ENCODE measurements around the gene ZFYVE28. TPM values are rescaled to one million over a fixed set of nuclear protein-coding genes. Genes with fewer than 3 reads are reported as not detected.

Gene ZFYVE28
- total and polyA plus RNA-seq, 7 donors, result 1.7 to 7.7 (median 3.4) TPM

DNA sequence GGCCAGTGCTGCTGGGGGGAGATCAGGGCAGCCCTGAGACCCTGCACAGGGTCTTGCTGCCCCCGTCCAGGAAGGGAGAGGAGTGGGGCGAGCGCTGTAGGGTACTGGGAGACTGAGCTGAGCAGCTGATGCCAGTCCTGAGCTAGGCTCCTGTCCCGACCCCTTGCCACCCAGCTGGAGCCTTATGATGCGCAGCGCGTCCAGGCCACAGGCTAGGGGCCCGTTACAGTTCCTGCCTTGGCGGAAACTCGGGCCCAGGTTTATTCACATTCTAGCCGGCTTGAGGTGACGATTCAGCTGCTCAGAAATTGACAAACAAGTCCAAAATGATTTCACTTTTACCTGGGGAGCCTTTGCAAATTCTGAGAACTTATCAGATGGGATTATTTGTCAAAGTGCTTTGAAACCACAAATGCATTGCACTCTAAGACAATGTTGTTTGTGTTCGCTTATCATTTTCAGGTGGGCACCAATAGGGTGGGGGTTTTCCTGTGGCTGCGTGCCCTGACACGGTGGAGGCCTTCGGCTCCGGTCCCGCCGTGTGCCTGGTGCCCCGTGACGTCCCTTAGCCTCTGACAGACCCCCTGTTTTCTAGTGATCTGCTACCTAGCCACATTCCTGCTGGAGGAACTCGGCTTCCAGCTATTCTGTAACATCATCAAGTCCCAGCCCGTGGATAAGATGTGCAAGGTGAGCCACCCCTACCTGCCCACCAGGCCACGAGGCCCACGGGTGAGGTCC, 19.2 kb upstream of the ZFYVE28 start:
- no peaks in the 10 kb centered on the region for H3K27me3 ChIP-seq (ENCODE audit: insufficient read depth in 3 of 3, low read length in 2 of 3)
- no peak overlapping the region for H3K27ac ChIP-seq
- H3K36me3 ChIP-seq (ENCODE audit: insufficient read depth in 1 of 2, low read depth in 1 of 2), result no peaks in the 10 kb centered on the region
- H3K9me3 ChIP-seq, result no peaks in the 10 kb centered on the region
- ATAC-seq, result no peak
- intact Hi-C loops (cut with DNase I), result no loop called here
- TF ChIP-seq, protein P1, sequence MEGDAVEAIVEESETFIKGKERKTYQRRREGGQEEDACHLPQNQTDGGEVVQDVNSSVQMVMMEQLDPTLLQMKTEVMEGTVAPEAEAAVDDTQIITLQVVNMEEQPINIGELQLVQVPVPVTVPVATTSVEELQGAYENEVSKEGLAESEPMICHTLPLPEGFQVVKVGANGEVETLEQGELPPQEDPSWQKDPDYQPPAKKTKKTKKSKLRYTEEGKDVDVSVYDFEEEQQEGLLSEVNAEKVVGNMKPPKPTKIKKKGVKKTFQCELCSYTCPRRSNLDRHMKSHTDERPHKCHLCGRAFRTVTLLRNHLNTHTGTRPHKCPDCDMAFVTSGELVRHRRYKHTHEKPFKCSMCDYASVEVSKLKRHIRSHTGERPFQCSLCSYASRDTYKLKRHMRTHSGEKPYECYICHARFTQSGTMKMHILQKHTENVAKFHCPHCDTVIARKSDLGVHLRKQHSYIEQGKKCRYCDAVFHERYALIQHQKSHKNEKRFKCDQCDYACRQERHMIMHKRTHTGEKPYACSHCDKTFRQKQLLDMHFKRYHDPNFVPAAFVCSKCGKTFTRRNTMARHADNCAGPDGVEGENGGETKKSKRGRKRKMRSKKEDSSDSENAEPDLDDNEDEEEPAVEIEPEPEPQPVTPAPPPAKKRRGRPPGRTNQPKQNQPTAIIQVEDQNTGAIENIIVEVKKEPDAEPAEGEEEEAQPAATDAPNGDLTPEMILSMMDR (IDR thresholded peaks at IDR 0.05), result no peak
- 86 to 91% (median 88%) methylated on average over 23 to 25 of the region's 25 CpGs for WGBS, 3 donors
- DNase-seq, result no peak
- no peak overlapping the region for H3K4me3 ChIP-seq
- H3K4me1 ChIP-seq, result peaks cover 15% of the 10 kb centered on the region

DNA sequence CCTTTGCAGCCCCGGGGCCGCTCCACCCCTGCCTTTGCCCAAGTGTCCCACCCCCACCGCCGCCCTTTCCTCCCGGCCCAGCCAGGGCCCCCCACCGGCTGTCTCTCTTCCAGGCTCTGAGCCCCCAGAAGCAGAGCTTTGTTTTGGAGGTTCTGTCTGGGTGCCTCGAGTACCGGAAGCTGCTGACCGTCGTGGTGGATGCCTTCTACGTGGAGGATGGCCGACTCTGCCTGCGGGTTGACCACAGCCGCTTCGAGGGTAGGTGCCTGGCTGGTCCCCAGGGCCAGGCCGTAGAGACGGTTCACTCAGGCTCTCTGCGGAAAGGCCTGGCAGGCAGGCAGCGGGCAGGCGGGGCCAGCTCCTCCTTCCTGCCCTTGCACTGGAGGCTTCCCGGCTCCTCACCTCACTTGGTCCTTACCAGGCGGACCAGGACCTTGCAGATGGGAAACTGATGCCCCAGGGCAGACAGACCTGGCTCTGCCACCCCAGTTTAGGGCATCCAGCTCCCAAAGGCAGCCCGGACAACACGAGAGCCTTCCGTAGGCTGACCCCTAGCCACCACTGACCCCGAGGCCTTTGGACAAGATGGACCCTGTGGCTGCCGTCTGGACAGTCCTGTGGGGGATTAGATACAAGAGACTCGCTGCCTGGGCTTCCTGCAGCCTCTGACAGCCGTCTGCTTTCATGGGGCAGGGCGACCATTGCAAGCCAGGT, 18.5 kb upstream of the ZFYVE28 start:
- Histone ChIP-seq H3K27ac (no peak overlapping the region), H3K27me3 (ENCODE audit: insufficient read depth in 3 of 3, low read length in 2 of 3) (no peaks in the 10 kb centered on the region), H3K4me1 (peaks cover 19% of the 10 kb centered on the region), H3K4me3 (no peak overlapping the region), H3K36me3 (ENCODE audit: insufficient read depth in 1 of 2, low read depth in 1 of 2) (no peaks in the 10 kb centered on the region), H3K9me3 (no peaks in the 10 kb centered on the region)
- WGBS, 3 donors, result 71 to 82% (median 73%) methylated on average over 30 of the region's 30 CpGs
- ATAC-seq, result no peak
- DNase-seq, result no peak
- TF ChIP-seq, protein P1 (IDR thresholded peaks at IDR 0.05), result no peak
- intact Hi-C loops (cut with DNase I), result no loop called here

DNA sequence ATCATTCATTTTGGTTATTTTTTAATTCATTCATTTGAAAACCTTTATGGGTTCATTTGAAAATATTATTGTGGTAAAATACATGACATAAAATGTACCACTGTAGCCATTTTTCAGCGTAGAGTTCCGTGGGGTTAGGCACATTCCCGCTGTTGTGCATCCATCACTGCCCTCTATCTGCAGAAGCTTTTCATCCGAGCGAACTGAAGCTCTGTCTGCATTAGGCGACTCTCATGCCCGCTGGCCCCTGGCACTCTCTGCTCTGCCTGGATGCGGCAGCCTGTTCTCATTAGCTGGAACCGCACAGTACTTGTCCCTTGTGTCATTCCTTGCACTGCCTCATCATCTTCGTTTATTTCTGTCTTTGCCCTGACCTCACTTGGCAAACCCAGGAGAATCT, 17.9 kb upstream of the ZFYVE28 start:
- WGBS, 3 donors, result 21 to 35% (median 25%) methylated on average over 10 of the region's 10 CpGs
- H3K27me3 ChIP-seq (ENCODE audit: insufficient read depth in 3 of 3, low read length in 2 of 3), result no peaks in the 10 kb centered on the region
- no peak overlapping the region for H3K27ac ChIP-seq
- no peaks in the 10 kb centered on the region for H3K9me3 ChIP-seq
- H3K36me3 ChIP-seq (ENCODE audit: insufficient read depth in 1 of 2, low read depth in 1 of 2), result no peaks in the 10 kb centered on the region
- DNase-seq (no peak), ATAC-seq (peak; percentile 41 to 52 (median 50))
- peaks cover 19% of the 10 kb centered on the region for H3K4me1 ChIP-seq
- intact Hi-C loops (cut with DNase I), result no loop called here
- TF ChIP-seq, protein P1 (IDR thresholded peaks at IDR 0.05), result peak; percentile 27
- H3K4me3 ChIP-seq, result no peak overlapping the region

DNA sequence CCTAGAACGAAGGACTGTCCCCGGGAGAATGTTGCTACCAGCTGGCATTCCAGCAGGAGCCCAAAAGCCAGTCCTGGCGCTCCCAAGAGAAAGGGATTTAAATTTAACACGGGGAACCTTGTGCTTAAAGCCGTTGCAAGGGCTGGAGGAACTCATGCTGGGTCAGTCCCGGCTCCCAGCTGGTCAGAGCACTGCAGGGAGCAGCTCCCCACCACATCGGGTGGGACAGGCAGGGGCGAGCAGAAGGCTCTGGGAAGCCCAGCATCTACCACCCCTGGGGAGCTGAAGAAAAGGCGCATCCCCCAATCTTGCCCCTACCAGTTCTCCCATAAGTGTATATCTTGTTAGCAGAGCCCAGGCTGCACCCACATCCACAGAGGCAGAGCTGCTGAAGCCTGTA, 16.0 kb upstream of the ZFYVE28 start:
- no peaks in the 10 kb centered on the region for H3K9me3 ChIP-seq
- 32 to 47% (median 40%) methylated on average over 9 of the region's 9 CpGs for WGBS, 3 donors
- H3K27me3 ChIP-seq (ENCODE audit: insufficient read depth in 3 of 3, low read length in 2 of 3), result no peaks in the 10 kb centered on the region
- no peak overlapping the region for H3K4me3 ChIP-seq
- no peak overlapping the region for H3K27ac ChIP-seq
- ATAC-seq, result no peak
- DNase-seq, result no peak
- TF ChIP-seq, protein P1 (IDR thresholded peaks at IDR 0.05), result no peak
- H3K36me3 ChIP-seq (ENCODE audit: insufficient read depth in 1 of 2, low read depth in 1 of 2), result no peaks in the 10 kb centered on the region
- H3K4me1 ChIP-seq, result peaks cover 24% of the 10 kb centered on the region
- intact Hi-C loops (cut with DNase I), result loop anchor here in 1 of 2 donors (2.0 kb wide), 1 partner anchor 214 kb away; no protein-coding TSS in a partner anchor

Measured in psoas muscle (tissue), 8 donors.